Activated CD4-positive, alpha-beta T cell treated with anti-CD3 and anti-CD28 coated beads for 36 hours (primary cell): Measurements from ENCODE around the gene OR4D6. TPM values are rescaled to one million over a fixed set of nuclear protein-coding genes. Genes with fewer than 3 reads are reported as not detected.
"Not testable (repeated sequence)": the region's sequence is repeated elsewhere in the genome, so short reads cannot be mapped to it uniquely, and the experiment has no call there.

ENCODE experiments used
- ATAC-seq: fragments of 200-7000 bp; cut with Tn5 transposase; one replicate; pipeline ENCODE4 v1.10.0; 2021; ENCODE audit warnings: mild to moderate bottlenecking, moderate library complexity
- CTCF ChIA-PET: fragments of 350-600 bp; sonication (Branson Sonifier 250); formaldehyde crosslinking; loops from one replicate; lab custom pipeline; 2021; ENCODE audit warnings: antibody characterized with exemption; lab: Charles Lee
- POLR2A ChIA-PET: fragments of 350-600 bp; sonication (Branson Sonifier 250); formaldehyde crosslinking; loops from one replicate; lab custom pipeline; 2021; ENCODE audit warnings: antibody characterized with exemption, inconsistent platforms; lab: Charles Lee
- DNase-seq: peaks from one replicate; pipeline ENCODE4 v3.0.0-alpha.2; 2020
- H3K27ac Mint-ChIP-seq: one replicate; pipeline ENCODE4 v1.8.0; 2021; ENCODE audit warnings: mixed read lengths
- H3K27me3 Mint-ChIP-seq: one replicate; pipeline ENCODE4 v1.8.0; 2021; ENCODE audit warnings: mixed read lengths
- H3K36me3 Mint-ChIP-seq: one replicate; pipeline ENCODE4 v1.8.0; 2021; ENCODE audit warnings: low read depth, mixed read lengths
- H3K4me1 Mint-ChIP-seq: one replicate; pipeline ENCODE4 v1.8.0; 2021; ENCODE audit warnings: mixed read lengths
- H3K4me3 Mint-ChIP-seq: one replicate; pipeline ENCODE4 v1.8.0; 2021; ENCODE audit warnings: mild to moderate bottlenecking, moderate library complexity, mixed read lengths
- H3K9me3 Mint-ChIP-seq: one replicate; pipeline ENCODE4 v1.8.0; 2021; ENCODE audit warnings: low read depth, mixed read lengths
- intact Hi-C, 2 experiments: fragments of 100-400 bp; cut with DNase I in 1 of 2; cut with micrococcal nuclease in 1 of 2; formaldehyde crosslinking; loops; one replicate each; pipeline versions ENCODE4 v1.14.2 to v1.15.1; 2022 to 2024; cut with DNase I, micrococcal nuclease
- total RNA-seq, 2 experiments: library from RNA; stranded (reverse); gene quantifications; one replicate each; pipeline ENCODE4 v1.2.3, GENCODE V29; 2021

OR4D6 gene
- total RNA-seq, 2 experiments from 2014 or later, result not detected

- no peaks in the 10 kb centered on the region for H3K9me3 Mint-ChIP-seq
- H3K27me3 Mint-ChIP-seq, result peaks cover 4% of the 10 kb centered on the region
- H3K4me3 Mint-ChIP-seq, result no peak within 1 kb of the TSS
- ChIA-PET POLR2A (no interaction called here), CTCF (interaction anchor here (0.6 to 2.6 kb wide), 3 partner anchors 18 to 265 kb away, joined by 3 to 7 read pairs (median 5); partner anchors contain the start of gene DTX4)
- intact Hi-C loops, result no loop called here
- ATAC-seq, result no peak
- DNase-seq, result no peak
- no peaks in the 10 kb centered on the region for H3K4me1 Mint-ChIP-seq
- H3K27ac Mint-ChIP-seq, result no peak within 1 kb of the TSS
- H3K36me3 Mint-ChIP-seq, result no peaks in the 10 kb centered on the region
Observed at GRCh38 chr11:59436169-59436568, 20.6 kb upstream of the OR4D6 start, which contains the start of gene OR5A1. TSS of gene OR5A1 (plus strand) at chr11:59436469. CDS start at chr11:59443169, 6,700 bp downstream.

- ATAC-seq, result no peak
- ChIA-PET POLR2A (interaction anchor here (0.6 kb wide), 1 partner anchor 280 kb away, joined by 4 read pairs; no protein-coding TSS in a partner anchor), CTCF (interaction anchor here (0.6 to 1.2 kb wide), 2 partner anchors 20 to 38 kb away, joined by 3 read pairs; no protein-coding TSS in a partner anchor)
- Mint-ChIP-seq H3K4me3 (no peak overlapping the region), H3K27ac (no peak overlapping the region), H3K4me1 (no peaks in the 10 kb centered on the region), H3K36me3 (no peaks in the 10 kb centered on the region), H3K9me3 (no peaks in the 10 kb centered on the region), H3K27me3 (peaks cover 3% of the 10 kb centered on the region)
- no peak for DNase-seq
- intact Hi-C loops, result no loop called here
Observed at GRCh38 chr11:59437770-59438169, 19.0 kb upstream of the OR4D6 start.

- H3K27ac Mint-ChIP-seq, CTCF ChIA-PET, DNase-seq, H3K4me1 Mint-ChIP-seq, ATAC-seq, H3K4me3 Mint-ChIP-seq, H3K36me3 Mint-ChIP-seq, H3K27me3 Mint-ChIP-seq, POLR2A ChIA-PET, intact Hi-C loops, H3K9me3 Mint-ChIP-seq: not testable (repeated sequence)
Observed at GRCh38 chr11:59445624-59446023, 11.1 kb upstream of the OR4D6 start.

GRCh38 chr11:59448484-59448883, 8.3 kb upstream of the OR4D6 start:
- Mint-ChIP-seq H3K4me1 (no peaks in the 10 kb centered on the region), H3K4me3 (no peak overlapping the region), H3K9me3 (peaks cover 3% of the 10 kb centered on the region), H3K27ac (no peak overlapping the region), H3K27me3 (peaks cover 5% of the 10 kb centered on the region), H3K36me3 (no peaks in the 10 kb centered on the region)
- ATAC-seq (no peak), DNase-seq (no peak)
- POLR2A ChIA-PET, result no interaction called here
- intact Hi-C loops, result no loop called here
- CTCF ChIA-PET, result no interaction called here

GRCh38 chr11:59459916-59460315, 3.2 kb downstream of the OR4D6 start:
- CTCF ChIA-PET, result no interaction called here
- POLR2A ChIA-PET, result no interaction called here
- H3K4me3 Mint-ChIP-seq, result no peak overlapping the region

GRCh38 chr11:59463190-59463641, 6.5 kb downstream of the OR4D6 start:
- Mint-ChIP-seq H3K9me3 (no peaks in the 10 kb centered on the region), H3K27ac (no peak overlapping the region), H3K27me3 (peaks cover 14% of the 10 kb centered on the region), H3K4me1 (no peaks in the 10 kb centered on the region), H3K36me3 (no peaks in the 10 kb centered on the region), H3K4me3 (no peak overlapping the region)
- intact Hi-C loops, result no loop called here
- ChIA-PET POLR2A (no interaction called here), CTCF (no interaction called here)
- no peak for ATAC-seq
- no peak for DNase-seq

More at GRCh38 chr11:59459916-59460315, 3.2 kb downstream of the OR4D6 start:
- Mint-ChIP-seq H3K27me3 (peaks cover 11% of the 10 kb centered on the region), H3K9me3 (no peaks in the 10 kb centered on the region), H3K4me1 (no peaks in the 10 kb centered on the region), H3K27ac (no peak overlapping the region), H3K36me3 (no peaks in the 10 kb centered on the region)
- ATAC-seq, result no peak
- DNase-seq, result no peak
- intact Hi-C loops, result no loop called here

GRCh38 chr11:59473015-59473414, 16.3 kb downstream of the OR4D6 start, which contains the start of gene OR4D10:
TSS of gene OR4D10 (plus strand) at chr11:59473315. CDS start at chr11:59477430, 4,115 bp downstream.
- H3K9me3 Mint-ChIP-seq, result no peaks in the 10 kb centered on the region
- H3K36me3 Mint-ChIP-seq, result no peaks in the 10 kb centered on the region
- intact Hi-C loops, result loop anchor here in 1 of 2 experiments (10.0 kb wide), 1 partner anchor 62 kb away; no protein-coding TSS in a partner anchor
- ATAC-seq, result no peak
- H3K27me3 Mint-ChIP-seq, result peaks cover 7% of the 10 kb centered on the region
- no peaks in the 10 kb centered on the region for H3K4me1 Mint-ChIP-seq
- ChIA-PET POLR2A (no interaction called here), CTCF (no interaction called here)
- H3K4me3 Mint-ChIP-seq, result no peak within 1 kb of the TSS
- no peak for DNase-seq
- H3K27ac Mint-ChIP-seq, result no peak within 1 kb of the TSS

GRCh38 chr11:59475176-59475575, 18.4 kb downstream of the OR4D6 start:
- ChIA-PET POLR2A (no interaction called here), CTCF (interaction anchor here (0.6 kb wide), 1 partner anchor 172 kb away, joined by 4 read pairs; no protein-coding TSS in a partner anchor)
- H3K4me3 Mint-ChIP-seq, result no peak overlapping the region
- no peak overlapping the region for H3K27ac Mint-ChIP-seq
- DNase-seq, result no peak
- H3K4me1 Mint-ChIP-seq, result no peaks in the 10 kb centered on the region
- H3K36me3 Mint-ChIP-seq, result no peaks in the 10 kb centered on the region
- H3K9me3 Mint-ChIP-seq, result no peaks in the 10 kb centered on the region
- H3K27me3 Mint-ChIP-seq, result peaks cover 8% of the 10 kb centered on the region
- intact Hi-C loops, result loop anchor here in 1 of 2 experiments (10.0 kb wide), 1 partner anchor 60 kb away; no protein-coding TSS in a partner anchor
- ATAC-seq, result no peak

GRCh38 chr11:59479906-59480305, 23.1 kb downstream of the OR4D6 start:
- ATAC-seq (no peak), DNase-seq (no peak)
- H3K27me3 Mint-ChIP-seq, result peaks cover 8% of the 10 kb centered on the region
- ChIA-PET POLR2A (no interaction called here), CTCF (interaction anchor here (1.2 kb wide), 1 partner anchor 19 kb away, joined by 4 read pairs; no protein-coding TSS in a partner anchor)
- H3K9me3 Mint-ChIP-seq, result no peaks in the 10 kb centered on the region
- H3K4me3 Mint-ChIP-seq, result no peak overlapping the region
- intact Hi-C loops, result loop anchor here in 1 of 2 experiments (10.0 kb wide), 1 partner anchor 55 kb away; no protein-coding TSS in a partner anchor
- no peaks in the 10 kb centered on the region for H3K4me1 Mint-ChIP-seq
- H3K36me3 Mint-ChIP-seq, result no peaks in the 10 kb centered on the region
- H3K27ac Mint-ChIP-seq, result no peak overlapping the region

GRCh38 chr11:59480359-59480758, 23.6 kb downstream of the OR4D6 start:
- no peak for DNase-seq
- H3K9me3 Mint-ChIP-seq, result no peaks in the 10 kb centered on the region
- no peak overlapping the region for H3K27ac Mint-ChIP-seq
- H3K36me3 Mint-ChIP-seq, result no peaks in the 10 kb centered on the region
- H3K4me3 Mint-ChIP-seq, result no peak overlapping the region
- H3K27me3 Mint-ChIP-seq, result peaks cover 6% of the 10 kb centered on the region
- ChIA-PET CTCF (no interaction called here), POLR2A (no interaction called here)
- no peak for ATAC-seq
- no peaks in the 10 kb centered on the region for H3K4me1 Mint-ChIP-seq
- intact Hi-C loops, result no loop called here

GRCh38 chr11:59501931-59502330, 45.2 kb downstream of the OR4D6 start:
- Mint-ChIP-seq H3K9me3 (no peaks in the 10 kb centered on the region), H3K27me3 (peaks cover 2% of the 10 kb centered on the region), H3K36me3 (no peaks in the 10 kb centered on the region), H3K4me1 (peaks cover 17% of the 10 kb centered on the region), H3K4me3 (no peak overlapping the region), H3K27ac (no peak overlapping the region)
- DNase-seq, result no peak
- ATAC-seq, result peak; percentile 23
- CTCF ChIA-PET, result no interaction called here
- POLR2A ChIA-PET, result interaction anchor here (0.8 kb wide), 1 partner anchor 53 kb away, joined by 3 read pairs; no protein-coding TSS in a partner anchor
- intact Hi-C loops, result no loop called here

GRCh38 chr11:59503276-59503675, 46.5 kb downstream of the OR4D6 start, which contains the start of gene OR4D11:
TSS of gene OR4D11 (plus strand) at chr11:59503576. CDS start at chr11:59503576, 0 bp downstream.
- H3K4me1 Mint-ChIP-seq, result peaks cover 17% of the 10 kb centered on the region
- intact Hi-C loops, result no loop called here
- no peak for DNase-seq
- no peak for ATAC-seq
- H3K9me3 Mint-ChIP-seq, result no peaks in the 10 kb centered on the region
- ChIA-PET POLR2A (no interaction called here), CTCF (interaction anchor here (0.6 to 0.9 kb wide), 2 partner anchors 9 to 175 kb away, joined by 3 to 4 read pairs; no protein-coding TSS in a partner anchor)
- no peak within 1 kb of the TSS for H3K27ac Mint-ChIP-seq
- H3K27me3 Mint-ChIP-seq, result peaks cover 2% of the 10 kb centered on the region
- no peaks in the 10 kb centered on the region for H3K36me3 Mint-ChIP-seq
- no peak within 1 kb of the TSS for H3K4me3 Mint-ChIP-seq
